Measurements from ENCODE around the gene UBE2V1. TPM values are rescaled to one million over a fixed set of nuclear protein-coding genes. Genes with fewer than 3 reads are reported as not detected.

UBE2V1 gene
- total and polyA plus RNA-seq, 10 of the 15 experiments (the other 5 are each of a cell fraction or from before 2014, with no cell fraction given), result 51.8 to 219 (median 141) TPM

DNA sequence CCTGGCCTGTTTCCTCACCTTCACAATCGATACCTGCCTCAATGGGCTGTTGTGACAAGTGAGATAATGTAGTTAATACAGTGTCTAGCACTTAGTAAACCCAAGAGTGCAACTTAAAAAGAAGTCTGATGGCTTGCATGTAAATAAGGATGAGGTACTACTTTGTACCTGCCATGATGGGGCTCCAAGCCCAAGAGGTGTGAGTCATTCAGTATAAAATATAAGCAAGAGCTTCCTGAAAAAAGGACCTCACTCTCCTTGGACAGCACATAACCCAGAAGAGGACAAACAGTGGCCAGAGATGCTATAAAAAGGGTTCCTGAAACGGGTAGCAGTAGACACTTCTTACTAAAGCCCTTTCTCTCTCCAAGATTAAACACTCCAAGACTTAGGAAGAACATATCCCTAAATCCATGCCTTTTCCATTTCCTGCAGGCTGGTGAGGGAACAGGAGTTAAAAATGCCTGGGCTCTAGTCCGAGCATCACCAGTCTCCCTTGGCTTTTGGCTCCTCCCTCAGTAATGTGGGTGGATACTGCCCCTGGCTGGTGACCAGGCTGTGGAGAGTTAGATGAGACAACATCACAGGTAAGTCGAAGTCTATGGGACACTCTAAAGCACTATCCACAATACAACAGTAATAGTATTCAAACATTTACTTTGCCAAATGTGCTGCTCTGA lies 4.3 kb downstream of the UBE2V1 start:
- H3K4me1 ChIP-seq (ENCODE audit: control insufficient read depth, insufficient read depth, low read length), result peaks cover 34% of the 10 kb centered on the region
- ChIA-PET RAD21 (ENCODE audit: unreplicated experiment) (interaction anchor here (0.7 kb wide), 2 partner anchors 47 to 778 kb away, joined by 3 to 4 read pairs; no protein-coding TSS in a partner anchor), CTCF (interaction anchor here (0.6 to 4.7 kb wide), 7 partner anchors 8 to 782 kb away, joined by 3 to 21 read pairs (median 9); no protein-coding TSS in a partner anchor), SMC1A (ENCODE audit: uncharacterized antibody, unreplicated experiment) (interaction anchor here (1.0 to 2.8 kb wide), 4 partner anchors 9 to 37 kb away, joined by 4 to 8 read pairs (median 6); no protein-coding TSS in a partner anchor), POLR2A (interaction anchor here (0.7 to 1.0 kb wide), 2 partner anchors 16 to 128 kb away, joined by 3 to 5 read pairs; no protein-coding TSS in a partner anchor)
- H4K20me1 ChIP-seq (ENCODE audit: control insufficient read depth, insufficient read depth), result peaks cover 14% of the 10 kb centered on the region
- H3K27me3 ChIP-seq (replicated peaks in 1 of 2; ENCODE audit: control insufficient read depth in 2 of 2, insufficient read depth in 2 of 2, low read length in 1 of 2), result no peaks in the 10 kb centered on the region
- H2AFZ ChIP-seq (ENCODE audit: control insufficient read depth, low read depth, low read length), result no peak overlapping the region
- FAIRE-seq (no peak), ATAC-seq (no peak), DNase-seq (ENCODE audit: low read depth, low spot score) (no peak)
- 0 out of 4 replicates have a peak, but pooled peaks cover 0 to 3% of the 10 kb centered on the region in 2 experiments for H3K36me3 ChIP-seq (ENCODE audit: control insufficient read depth in 2 of 2, insufficient read depth in 2 of 2, low read length in 1 of 2)
- intact Hi-C loops (cut with micrococcal nuclease; ENCODE audit: unreplicated experiment), result no loop called here
- in situ Hi-C loops (cut with MboI), result no loop called here
- no peaks in the 10 kb centered on the region for H3K9me3 ChIP-seq (replicated peaks; ENCODE audit: control insufficient read depth, insufficient read depth, low read length)
- H3K4me3 ChIP-seq, result no peak overlapping the region
- H3K9ac ChIP-seq (ENCODE audit: control insufficient read depth, insufficient read depth, low read length), result no peak overlapping the region
- peak overlapping the region; percentile 58 for H3K4me2 ChIP-seq (ENCODE audit: control insufficient read depth, insufficient read depth)
- WGBS (ENCODE audit: insufficient coverage, insufficient replicate concordance, low lambda C conversion rate, missing lambda C conversion rate), result 45% methylated on average over 4 of the region's 4 CpGs
- no TSS peak for BruUV-seq (replicated peaks)
- peaks cover 93% of the 10 kb centered on the region for H3K79me2 ChIP-seq (ENCODE audit: control insufficient read depth, insufficient read depth, low read length)
- H3K27ac ChIP-seq (ENCODE audit: control insufficient read depth, insufficient read depth), result peak overlapping the region; percentile 8; the same call in 1 of the 2 replicates
- TF ChIP-seq WRNIP1 (IDR thresholded peaks at IDR 0.05; ENCODE audit: borderline replicate concordance, low read depth, low read length) (no peak), POLR2A (IDR thresholded peaks at IDR 0.05; ENCODE audit: low read depth, low read length) (no peak), MLLT1 (IDR thresholded peaks at IDR 0.05) (no peak), SP1 (IDR thresholded peaks at IDR 0.05; ENCODE audit: low read depth, low read length) (no peak), KDM1A (IDR thresholded peaks at IDR 0.05; ENCODE audit: borderline replicate concordance) (no peak), BCL11A (IDR thresholded peaks at IDR 0.05; ENCODE audit: low read depth, low read length) (no peak), SIN3A (IDR thresholded peaks at IDR 0.05; ENCODE audit: low read depth, low read length) (no peak), NFYB (IDR thresholded peaks at IDR 0.05; ENCODE audit: insufficient read depth, low read depth, low read length) (no peak), SMAD1 (IDR thresholded peaks at IDR 0.05; ENCODE audit: low read depth, partially characterized antibody) (no peak), USF1 (IDR thresholded peaks at IDR 0.05; ENCODE audit: borderline replicate concordance, extremely low read length, insufficient read depth, low read depth, low read length) (no peak)
- TF ChIP-seq, protein P1, sequence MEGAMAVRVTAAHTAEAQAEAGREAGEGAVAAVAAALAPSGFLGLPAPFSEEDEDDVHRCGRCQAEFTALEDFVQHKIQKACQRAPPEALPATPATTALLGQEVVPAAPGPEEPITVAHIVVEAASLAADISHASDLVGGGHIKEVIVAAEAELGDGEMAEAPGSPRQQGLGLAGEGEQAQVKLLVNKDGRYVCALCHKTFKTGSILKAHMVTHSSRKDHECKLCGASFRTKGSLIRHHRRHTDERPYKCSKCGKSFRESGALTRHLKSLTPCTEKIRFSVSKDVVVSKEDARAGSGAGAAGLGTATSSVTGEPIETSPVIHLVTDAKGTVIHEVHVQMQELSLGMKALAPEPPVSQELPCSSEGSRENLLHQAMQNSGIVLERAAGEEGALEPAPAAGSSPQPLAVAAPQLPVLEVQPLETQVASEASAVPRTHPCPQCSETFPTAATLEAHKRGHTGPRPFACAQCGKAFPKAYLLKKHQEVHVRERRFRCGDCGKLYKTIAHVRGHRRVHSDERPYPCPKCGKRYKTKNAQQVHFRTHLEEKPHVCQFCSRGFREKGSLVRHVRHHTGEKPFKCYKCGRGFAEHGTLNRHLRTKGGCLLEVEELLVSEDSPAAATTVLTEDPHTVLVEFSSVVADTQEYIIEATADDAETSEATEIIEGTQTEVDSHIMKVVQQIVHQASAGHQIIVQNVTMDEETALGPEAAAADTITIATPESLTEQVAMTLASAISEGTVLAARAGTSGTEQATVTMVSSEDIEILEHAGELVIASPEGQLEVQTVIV (IDR thresholded peaks at IDR 0.05; ENCODE audit: borderline replicate concordance, partially characterized antibody), result no peak
- TF ChIP-seq, protein P2, sequence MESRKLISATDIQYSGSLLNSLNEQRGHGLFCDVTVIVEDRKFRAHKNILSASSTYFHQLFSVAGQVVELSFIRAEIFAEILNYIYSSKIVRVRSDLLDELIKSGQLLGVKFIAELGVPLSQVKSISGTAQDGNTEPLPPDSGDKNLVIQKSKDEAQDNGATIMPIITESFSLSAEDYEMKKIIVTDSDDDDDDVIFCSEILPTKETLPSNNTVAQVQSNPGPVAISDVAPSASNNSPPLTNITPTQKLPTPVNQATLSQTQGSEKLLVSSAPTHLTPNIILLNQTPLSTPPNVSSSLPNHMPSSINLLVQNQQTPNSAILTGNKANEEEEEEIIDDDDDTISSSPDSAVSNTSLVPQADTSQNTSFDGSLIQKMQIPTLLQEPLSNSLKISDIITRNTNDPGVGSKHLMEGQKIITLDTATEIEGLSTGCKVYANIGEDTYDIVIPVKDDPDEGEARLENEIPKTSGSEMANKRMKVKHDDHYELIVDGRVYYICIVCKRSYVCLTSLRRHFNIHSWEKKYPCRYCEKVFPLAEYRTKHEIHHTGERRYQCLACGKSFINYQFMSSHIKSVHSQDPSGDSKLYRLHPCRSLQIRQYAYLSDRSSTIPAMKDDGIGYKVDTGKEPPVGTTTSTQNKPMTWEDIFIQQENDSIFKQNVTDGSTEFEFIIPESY (IDR thresholded peaks at IDR 0.05), result no peak
- TF ChIP-seq, protein P3, sequence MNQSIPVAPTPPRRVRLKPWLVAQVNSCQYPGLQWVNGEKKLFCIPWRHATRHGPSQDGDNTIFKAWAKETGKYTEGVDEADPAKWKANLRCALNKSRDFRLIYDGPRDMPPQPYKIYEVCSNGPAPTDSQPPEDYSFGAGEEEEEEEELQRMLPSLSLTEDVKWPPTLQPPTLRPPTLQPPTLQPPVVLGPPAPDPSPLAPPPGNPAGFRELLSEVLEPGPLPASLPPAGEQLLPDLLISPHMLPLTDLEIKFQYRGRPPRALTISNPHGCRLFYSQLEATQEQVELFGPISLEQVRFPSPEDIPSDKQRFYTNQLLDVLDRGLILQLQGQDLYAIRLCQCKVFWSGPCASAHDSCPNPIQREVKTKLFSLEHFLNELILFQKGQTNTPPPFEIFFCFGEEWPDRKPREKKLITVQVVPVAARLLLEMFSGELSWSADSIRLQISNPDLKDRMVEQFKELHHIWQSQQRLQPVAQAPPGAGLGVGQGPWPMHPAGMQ (IDR thresholded peaks at IDR 0.05; ENCODE audit: borderline replicate concordance), result no peak

Measured in GM12878 (cell line).